HG03558 (cell line): Measurements from ENCODE around the gene NEIL3.

Experiments used
- ATAC-seq: cut with Tn5 transposase; IDR thresholded peaks from one replicate; pipeline ENCODE4 v1.9.1; 2021; ENCODE audit warnings: moderate number of reproducible peaks; ENCODE audit not compliant: unreplicated experiment; ENCODE audit errors: extremely low read depth

Gene NEIL3

GRCh38 chr4:177404342-177404741 lies 94.7 kb downstream of the NEIL3 start:
- no peak for ATAC-seq

- ATAC-seq, result no peak
Observed at GRCh38 chr4:177404986-177405385, 95.3 kb downstream of the NEIL3 start.

- no peak for ATAC-seq
Observed at GRCh38 chr4:177405508-177405907, 95.8 kb downstream of the NEIL3 start.

GRCh38 chr4:177408023-177408422 lies 98.3 kb downstream of the NEIL3 start:
- no peak for ATAC-seq

- ATAC-seq, result no peak
Observed at GRCh38 chr4:177410566-177410965, 100.9 kb downstream of the NEIL3 start.

- no peak for ATAC-seq
Observed at GRCh38 chr4:177411996-177412395, 102.3 kb downstream of the NEIL3 start.
